Esophagus muscularis mucosa (tissue), 4 donors: Measurements from ENCODE around the gene FNBP1. TPM values are rescaled to one million over a fixed set of nuclear protein-coding genes. Genes with fewer than 3 reads are reported as not detected.

Experiments
- DNase-seq: peaks from one replicate; pipeline ENCODE4 v3.0.0-alpha.2; 2017; ENCODE audit errors: extremely low spot score
- H3K27ac ChIP-seq, 4 donors: fragments of 200-600 bp; sonication (generic); replicated peaks in 1 of 4; 1 replicate in 3 of 4; 2 replicates in 1 of 4; pipeline ENCODE4 v1.5.1; 2016 to 2019; ENCODE audit warnings: mild to moderate bottlenecking in 1 of 4
- H3K27me3 ChIP-seq, 4 donors: fragments of 200-600 bp; sonication (generic); one replicate each; pipeline versions ENCODE4 v1.5.1 to v1.6.0; 2016 to 2019
- H3K36me3 ChIP-seq, 4 donors: fragments of 200-600 bp; sonication (generic); one replicate each; pipeline ENCODE4 v1.5.1; 2016 to 2019
- H3K4me1 ChIP-seq, 4 donors: fragments of 200-600 bp; sonication (generic); one replicate each; pipeline ENCODE4 v1.5.1; 2016 to 2019
- H3K4me3 ChIP-seq, 4 donors: fragments of 200-600 bp; sonication (generic); 1 replicate in 2 of 4; 2 replicates in 2 of 4; pipeline ENCODE4 v1.5.1; 2016 to 2019; ENCODE audit warnings: mild to moderate bottlenecking in 4 of 4, moderate library complexity in 1 of 4
- H3K9me3 ChIP-seq, 4 donors: fragments of 200-600 bp; sonication (generic); 1 replicate in 3 of 4; 2 replicates in 1 of 4; pipeline ENCODE4 v1.5.1; 2016 to 2019
- EP300 ChIP-seq: sonication (generic); formaldehyde crosslinking; IDR thresholded peaks from one replicate; pipeline ENCODE4 v1.6.1; 2017; ENCODE audit warnings: antibody characterized with exemption
- POLR2A ChIP-seq: fragments of 450-650 bp; IDR thresholded peaks from one replicate; pipeline ENCODE4 v1.6.1; 2017; ENCODE audit warnings: antibody characterized with exemption, moderate library complexity, mild to moderate bottlenecking, low read depth
- POLR2AphosphoS5 ChIP-seq, 2 donors: sonication (generic); formaldehyde crosslinking; IDR thresholded peaks; one replicate each; pipeline ENCODE4 v1.6.1; 2017; ENCODE audit warnings: antibody characterized with exemption in 2 of 2
- WGBS: methylation state at CpG from one replicate; pipeline ENCODE4 v1.1.5; 2018; 5-methylcytosine and 5-hydroxymethylcytosine counted together
- intact Hi-C: fragments of 100-400 bp; cut with DNase I; formaldehyde crosslinking; loops from one replicate; pipeline ENCODE4 v1.15.1; 2023
- total RNA-seq, 4 donors: library from RNA; depleted of rRNA; stranded (reverse); fragments of >200 nt; gene quantifications; one replicate each; pipeline versions ENCODE4 v1.1.0 to v1.2.1, GENCODE V29; 2016
- TF ChIP-seq, protein P1 (sequence below), 3 experiments: fragments of 200-600 bp in 2 of 3; fragments of 450-650 bp in 1 of 3; sonication (generic) in 2 of 3; IDR thresholded peaks; one replicate each; pipeline ENCODE4 v1.5.1; 2017 to 2019; ENCODE audit warnings: antibody characterized with exemption in 3 of 3, mild to moderate bottlenecking in 2 of 3, moderate library complexity in 1 of 3

FNBP1 gene
- total RNA-seq, 4 donors from 2014 or later = 177 to 317 (median 254) TPM

DNA sequence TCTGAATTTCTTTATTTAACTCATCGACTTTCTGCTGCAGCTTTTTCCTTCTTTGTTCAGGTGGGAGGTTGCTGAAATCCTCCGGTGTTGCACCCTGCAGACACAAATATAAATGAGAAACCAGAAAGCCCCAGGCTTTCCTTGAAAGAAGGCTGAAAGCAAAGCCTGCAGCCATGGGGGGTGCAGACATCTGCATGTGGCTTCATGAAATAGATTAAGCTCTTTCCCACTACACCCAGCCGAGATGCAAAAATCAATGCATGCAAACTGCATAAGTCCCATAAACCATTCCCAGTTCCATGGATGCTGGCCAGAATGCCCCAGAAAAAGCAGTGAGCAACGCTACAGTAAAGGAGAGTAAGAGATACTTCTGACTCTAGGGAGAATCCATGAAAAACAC, 134.1 kb downstream of the FNBP1 start:
- peak overlapping the region in 1 of 4 donors; percentile 1 for H3K27ac ChIP-seq
- H3K4me3 ChIP-seq = no peak overlapping the region
- no peaks in the 10 kb centered on the region for H3K9me3 ChIP-seq
- peaks cover 42 to 81% (median 62%) of the 10 kb centered on the region in 4 donors for H3K36me3 ChIP-seq
- H3K4me1 ChIP-seq = peaks cover 0 to 12% (median 7%) of the 10 kb centered on the region in 4 donors
- H3K27me3 ChIP-seq = no peaks in the 10 kb centered on the region
- TF ChIP-seq POLR2AphosphoS5 (IDR thresholded peaks at IDR 0.05) = no peak
- TF ChIP-seq, protein P1, sequence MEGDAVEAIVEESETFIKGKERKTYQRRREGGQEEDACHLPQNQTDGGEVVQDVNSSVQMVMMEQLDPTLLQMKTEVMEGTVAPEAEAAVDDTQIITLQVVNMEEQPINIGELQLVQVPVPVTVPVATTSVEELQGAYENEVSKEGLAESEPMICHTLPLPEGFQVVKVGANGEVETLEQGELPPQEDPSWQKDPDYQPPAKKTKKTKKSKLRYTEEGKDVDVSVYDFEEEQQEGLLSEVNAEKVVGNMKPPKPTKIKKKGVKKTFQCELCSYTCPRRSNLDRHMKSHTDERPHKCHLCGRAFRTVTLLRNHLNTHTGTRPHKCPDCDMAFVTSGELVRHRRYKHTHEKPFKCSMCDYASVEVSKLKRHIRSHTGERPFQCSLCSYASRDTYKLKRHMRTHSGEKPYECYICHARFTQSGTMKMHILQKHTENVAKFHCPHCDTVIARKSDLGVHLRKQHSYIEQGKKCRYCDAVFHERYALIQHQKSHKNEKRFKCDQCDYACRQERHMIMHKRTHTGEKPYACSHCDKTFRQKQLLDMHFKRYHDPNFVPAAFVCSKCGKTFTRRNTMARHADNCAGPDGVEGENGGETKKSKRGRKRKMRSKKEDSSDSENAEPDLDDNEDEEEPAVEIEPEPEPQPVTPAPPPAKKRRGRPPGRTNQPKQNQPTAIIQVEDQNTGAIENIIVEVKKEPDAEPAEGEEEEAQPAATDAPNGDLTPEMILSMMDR (IDR thresholded peaks at IDR 0.05) = no peak
- TF ChIP-seq EP300 = no peak
- TF ChIP-seq POLR2A = no peak
- DNase-seq = no peak
- intact Hi-C loops = no loop called here
- WGBS = 76% methylated on average over 4 of the region's 4 CpGs

GRCh38 chr9:129907201-129907600, 135.8 kb downstream of the FNBP1 start:
- intact Hi-C loops = no loop called here
- TF ChIP-seq, protein P1 (IDR thresholded peaks at IDR 0.05) = no peak
- TF ChIP-seq EP300 (no peak), POLR2A (no peak), POLR2AphosphoS5 (IDR thresholded peaks at IDR 0.05) (no peak)
- DNase-seq = no peak
- H3K36me3 ChIP-seq = peaks cover 48 to 89% (median 69%) of the 10 kb centered on the region in 4 donors
- no peaks in the 10 kb centered on the region for H3K9me3 ChIP-seq
- peaks cover 0 to 20% (median 14%) of the 10 kb centered on the region in 4 donors for H3K4me1 ChIP-seq
- H3K4me3 ChIP-seq = no peak overlapping the region
- H3K27me3 ChIP-seq = no peaks in the 10 kb centered on the region
- H3K27ac ChIP-seq = no peak overlapping the region
- WGBS = 87% methylated on average over 4 of the region's 4 CpGs

GRCh38 chr9:129906298-129906697, 136.7 kb downstream of the FNBP1 start:
- TF ChIP-seq POLR2AphosphoS5 (IDR thresholded peaks at IDR 0.05) (no peak), POLR2A (no peak), EP300 (no peak)
- TF ChIP-seq, protein P1 (IDR thresholded peaks at IDR 0.05) = no peak
- Histone ChIP-seq H3K9me3 (no peaks in the 10 kb centered on the region), H3K4me3 (no peak overlapping the region), H3K36me3 (peaks cover 50 to 89% (median 73%) of the 10 kb centered on the region in 4 donors), H3K27me3 (no peaks in the 10 kb centered on the region), H3K27ac (peak overlapping the region in 1 of 4 donors; percentile 14), H3K4me1 (peaks cover 0 to 24% (median 14%) of the 10 kb centered on the region in 4 donors)
- DNase-seq = no peak
- 86% methylated on average over 4 of the region's 4 CpGs for whole genome bisulfite sequencing
- intact Hi-C loops = no loop called here

- WGBS = 91% methylated on average over 4 of the region's 4 CpGs
- H3K4me3 ChIP-seq = no peak overlapping the region
- no peaks in the 10 kb centered on the region for H3K27me3 ChIP-seq
- TF ChIP-seq, protein P1 (IDR thresholded peaks at IDR 0.05) = no peak
- no peak for TF ChIP-seq POLR2A
- no peak for TF ChIP-seq EP300
- TF ChIP-seq POLR2AphosphoS5 (IDR thresholded peaks at IDR 0.05) = no peak
- no peak for DNase-seq
- peaks cover 60 to 99% (median 83%) of the 10 kb centered on the region in 4 donors for H3K36me3 ChIP-seq
- H3K27ac ChIP-seq = no peak overlapping the region
- peaks cover 0 to 15% (median 6%) of the 10 kb centered on the region in 4 donors for H3K4me1 ChIP-seq
- intact Hi-C loops = no loop called here
- no peaks in the 10 kb centered on the region for H3K9me3 ChIP-seq
Observed at GRCh38 chr9:129904734-129905133, 138.3 kb downstream of the FNBP1 start.

DNA sequence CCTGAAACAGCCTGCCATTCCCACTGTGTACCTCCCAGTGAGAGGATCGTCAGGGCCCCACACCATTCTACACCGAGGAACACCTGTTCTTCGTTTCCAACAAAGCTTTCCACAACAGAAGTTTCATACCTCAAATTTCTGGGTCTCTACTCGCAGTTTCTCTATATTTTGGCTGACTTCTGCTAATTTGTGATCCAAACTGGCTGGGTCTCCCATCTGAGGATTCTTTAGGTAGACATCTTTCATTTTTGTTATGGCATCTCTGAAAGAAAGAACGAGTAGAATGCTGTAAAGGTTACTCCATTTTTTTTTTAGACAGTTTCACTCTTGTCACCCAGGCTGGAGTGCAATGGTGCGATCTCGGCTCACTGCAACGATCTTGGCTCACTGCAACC, 140.3 kb downstream of the FNBP1 start:
- 56% methylated on average over 8 of the region's 8 CpGs for WGBS
- Histone ChIP-seq H3K4me3 (no peak overlapping the region), H3K27me3 (no peaks in the 10 kb centered on the region), H3K9me3 (no peaks in the 10 kb centered on the region), H3K27ac (peak overlapping the region in 2 of 4 donors; percentile 10 to 62), H3K36me3 (peaks cover 57 to 99% (median 80%) of the 10 kb centered on the region in 4 donors), H3K4me1 (peaks cover 0 to 24% (median 16%) of the 10 kb centered on the region in 4 donors)
- TF ChIP-seq EP300 (no peak), POLR2A (no peak), POLR2AphosphoS5 (IDR thresholded peaks at IDR 0.05) (no peak)
- TF ChIP-seq, protein P1 (IDR thresholded peaks at IDR 0.05) = no peak
- intact Hi-C loops = no loop called here
- DNase-seq = no peak
